ENCODE results near the gene HGF. TPM values are rescaled to one million over a fixed set of nuclear protein-coding genes. Genes with fewer than 3 reads are reported as not detected.

Gene HGF
- total RNA-seq, 1 experiment from 2014 or later, result 0.72 TPM

- POLR2A ChIA-PET, result no interaction called here
- DNase-seq (ENCODE audit: low spot score) (no peak), ATAC-seq (peak; percentile 59; the same call in 1 of the 2 replicates)
- Mint-ChIP-seq H3K27me3 (ENCODE audit: low read depth) (no peaks in the 10 kb centered on the region), H3K4me3 (no peak overlapping the region), H3K9me3 (no peaks in the 10 kb centered on the region), H3K27ac (peak overlapping the region; percentile 2; the same call in 1 of the 2 replicates), H3K4me1 (peaks cover 23% of the 10 kb centered on the region), H3K36me3 (no peaks in the 10 kb centered on the region)
- CTCF ChIA-PET, result interaction anchor here (0.9 kb wide), 1 partner anchor 10 kb away, joined by 4 read pairs; no protein-coding TSS in a partner anchor
- TF ChIP-seq RELA (CRISPR knock-in tag; IDR thresholded peaks at IDR 0.05; ENCODE audit: borderline replicate concordance), result no peak
- TF ChIP-seq HMGXB4 (CRISPR knock-in tag; IDR thresholded peaks at IDR 0.05), result no peak
Observed at GRCh38 chr7:81684514-81685269, 85.2 kb downstream of the HGF start.

GRCh38 chr7:81684033-81684432, 85.8 kb downstream of the HGF start:
- ATAC-seq, result no peak
- H3K27ac Mint-ChIP-seq, result no peak overlapping the region
- no peaks in the 10 kb centered on the region for H3K9me3 Mint-ChIP-seq
- DNase-seq (ENCODE audit: low spot score), result no peak
- ChIA-PET POLR2A (no interaction called here), CTCF (interaction anchor here (0.9 kb wide), 1 partner anchor 9 kb away, joined by 4 read pairs; no protein-coding TSS in a partner anchor)
- no peak for TF ChIP-seq ATF3 (CRISPR knock-in tag; conservative IDR thresholded peaks at IDR 0.05)
- TF ChIP-seq E2F4 (CRISPR knock-in tag; IDR thresholded peaks at IDR 0.05; ENCODE audit: borderline replicate concordance, low read depth), result no peak
- TF ChIP-seq SMAD3 (CRISPR knock-in tag; IDR thresholded peaks at IDR 0.05; ENCODE audit: borderline replicate concordance), result no peak
- no peak for TF ChIP-seq E2F5 (CRISPR knock-in tag; IDR thresholded peaks at IDR 0.05)
- TF ChIP-seq GABPB1 (CRISPR knock-in tag; IDR thresholded peaks at IDR 0.05), result no peak
- TF ChIP-seq AFF4 (CRISPR knock-in tag; IDR thresholded peaks at IDR 0.05; ENCODE audit: borderline replicate concordance), result no peak
- H3K27me3 Mint-ChIP-seq (ENCODE audit: low read depth), result no peaks in the 10 kb centered on the region
- no peak overlapping the region for H3K4me3 Mint-ChIP-seq
- H3K4me1 Mint-ChIP-seq, result peaks cover 17% of the 10 kb centered on the region
- H3K36me3 Mint-ChIP-seq, result no peaks in the 10 kb centered on the region

GRCh38 chr7:81682873-81683272, 87.0 kb downstream of the HGF start:
- Mint-ChIP-seq H3K36me3 (no peaks in the 10 kb centered on the region), H3K27me3 (ENCODE audit: low read depth) (no peaks in the 10 kb centered on the region), H3K27ac (no peak overlapping the region), H3K9me3 (no peaks in the 10 kb centered on the region), H3K4me1 (peaks cover 11% of the 10 kb centered on the region; the same call in 1 of the 2 replicates), H3K4me3 (no peak overlapping the region)
- POLR2A ChIA-PET, result no interaction called here
- DNase-seq (ENCODE audit: low spot score) (no peak), ATAC-seq (no peak)
- CTCF ChIA-PET, result no interaction called here
- TF ChIP-seq NFATC4 (CRISPR knock-in tag; IDR thresholded peaks at IDR 0.05), result no peak
- TF ChIP-seq ZNF263 (CRISPR knock-in tag; IDR thresholded peaks at IDR 0.05; ENCODE audit: low read depth), result no peak
- TF ChIP-seq USF2 (CRISPR knock-in tag; IDR thresholded peaks at IDR 0.05), result no peak
- no peak for TF ChIP-seq E2F1 (CRISPR knock-in tag; IDR thresholded peaks at IDR 0.05)
- TF ChIP-seq TCF7 (CRISPR knock-in tag; IDR thresholded peaks at IDR 0.05; ENCODE audit: low read depth), result no peak
- TF ChIP-seq ZNF532 (CRISPR knock-in tag; IDR thresholded peaks at IDR 0.05; ENCODE audit: borderline replicate concordance), result no peak
- TF ChIP-seq ZNF232 (CRISPR knock-in tag; IDR thresholded peaks at IDR 0.05), result no peak
